K562 (cell line): ENCODE measurements around the gene OMA1.

ENCODE experiments used
- DEAF1 ChIP-seq: fragments of 450-650 bp; formaldehyde crosslinking; IDR thresholded peaks from 2 replicates; pipeline ENCODE4 v1.4.0; 2020; ENCODE audit warnings: mild to moderate bottlenecking, moderate library complexity
- EP300 ChIP-seq: IDR thresholded peaks from 2 replicates; pipeline ENCODE4 v1.6.1; 2012; ENCODE audit warnings: low read length, improper control_type of control experiment

- TF ChIP-seq DEAF1 (CRISPR knock-in tag), result no peak
- TF ChIP-seq EP300, result no peak
Observed at GRCh38 chr1:58442114-58442513, 104.4 kb downstream of the OMA1 start.
